Kidney (tissue), 14 donors: ENCODE measurements around the gene INTS3. TPM values are rescaled to one million over a fixed set of nuclear protein-coding genes. Genes with fewer than 3 reads are reported as not detected.
"Not testable (repeated sequence)": the region's sequence is repeated elsewhere in the genome, so short reads cannot be mapped to it uniquely, and the experiment has no call there.

Experiments used
- DNase-seq, 5 donors: peaks; one replicate each; pipeline ENCODE4 v3.0.0-alpha.2; 2013 to 2020
- FAIRE-seq: peaks from 2 replicates; lab custom pipeline; 2012; peaks lifted over from hg19 to GRCh38; lab: Jason Lieb, UNC
- H3K27ac ChIP-seq, 2 donors: one replicate each; pipeline ENCODE4 v1.7.0; 2013; ENCODE audit warnings: low read depth in 2 of 2, low read length in 2 of 2, inconsistent platforms in 1 of 2
- H3K27me3 ChIP-seq: one replicate; pipeline ENCODE4 v1.7.1; 2013; ENCODE audit warnings: low read length, inconsistent platforms; ENCODE audit not compliant: control insufficient read depth, insufficient read depth
- H3K36me3 ChIP-seq, 3 donors: one replicate each; pipeline versions ENCODE4 v1.7.0 to v1.7.1; 2013; ENCODE audit warnings: low read length in 3 of 3, control low read depth in 1 of 3, inconsistent platforms in 1 of 3; ENCODE audit not compliant: insufficient read depth in 3 of 3, control insufficient read depth in 2 of 3
- H3K4me1 ChIP-seq, 3 donors: one replicate each; pipeline versions ENCODE4 v1.7.0 to v1.7.1; 2013; ENCODE audit warnings: low read length in 3 of 3, inconsistent platforms in 1 of 3, low read depth in 1 of 3; ENCODE audit not compliant: control insufficient read depth in 2 of 3, insufficient read depth in 2 of 3
- H3K4me3 ChIP-seq, 3 donors: one replicate each; pipeline versions ENCODE4 v1.7.0 to v1.8.1; 2013; ENCODE audit warnings: low read length in 3 of 3, control low read depth in 1 of 3, inconsistent platforms in 1 of 3
- H3K9ac ChIP-seq, 3 donors: one replicate each; pipeline versions ENCODE4 v1.7.0 to v1.7.1; 2013; ENCODE audit warnings: low read length in 3 of 3, control low read depth in 1 of 3, inconsistent platforms in 1 of 3
- H3K9me3 ChIP-seq, 3 donors: one replicate each; pipeline versions ENCODE4 v1.7.0 to v1.7.1; 2013; ENCODE audit warnings: low read length in 3 of 3, control low read depth in 1 of 3, inconsistent platforms in 1 of 3; ENCODE audit not compliant: control insufficient read depth in 2 of 3, insufficient read depth in 1 of 3
- CTCF ChIP-seq: IDR thresholded peaks from 3 replicates; pipeline ENCODE4 v1.5.1; 2012; ENCODE audit warnings: mild to moderate bottlenecking, moderate library complexity, borderline replicate concordance; ENCODE audit not compliant: insufficient read depth; ENCODE audit errors: extremely low read depth
- intact Hi-C: fragments of 100-400 bp; cut with DNase I; formaldehyde crosslinking; loops from one replicate; pipeline ENCODE4 v1.11.1; 2022
- polyA plus RNA-seq: library from polyadenylated mRNA; stranded (reverse); fragments of 350-450 nt; fragmentation: Illumina TruSeq; extraction: RNeasy Lipid Tissue Mini Kit (QIAGEN cat#74804); gene quantifications from one replicate; pipeline ENCODE4 v1.2.3, GENCODE V29; 2014; ENCODE audit warnings: low read depth, low replicate concordance; ENCODE audit not compliant: insufficient read depth
- total RNA-seq: library from RNA; stranded (reverse); fragmentation: NEBNext Ultra II Directional; extraction: Animal tissue kit (Norgen Biotek cat#: 25700); gene quantifications from one replicate; pipeline ENCODE4 v1.2.1, GENCODE V29; 2021
- donor health status: control.
- donor health status: control.
- donor health status: control.
- donor health status: control.
- donor health status: control.
- donor health status: DM: yes; HTN: yes; CAD: no.
- donor health status: Normal renal cell carcinoma (clear cell type).

The INTS3 gene
- total and polyA plus RNA-seq, 2 donors from 2014 or later = 42.7 to 74.8 TPM

DNA sequence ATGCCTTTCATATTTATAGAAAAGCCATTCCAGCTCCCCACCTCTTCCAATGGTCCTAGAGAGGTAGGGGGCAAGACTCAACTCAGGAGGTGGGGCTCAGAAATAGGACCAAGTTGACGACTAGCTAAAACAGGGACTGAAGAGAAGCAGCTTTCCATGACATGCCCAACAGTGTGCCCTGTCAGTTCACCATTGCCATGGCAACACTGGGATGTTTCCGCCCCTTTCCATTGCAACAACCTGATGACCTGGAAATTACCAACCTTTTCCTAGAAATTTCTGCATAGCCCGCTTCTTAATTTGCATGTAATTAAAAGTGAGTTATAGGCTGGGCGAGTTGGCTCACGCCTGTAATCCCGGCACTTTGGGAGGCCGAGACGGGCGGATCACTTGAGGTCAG lies 22.4 kb upstream of the INTS3 start:
- Histone ChIP-seq H3K36me3 (no peaks in the 10 kb centered on the region), H3K9ac (no peak overlapping the region), H3K4me1 (no peaks in the 10 kb centered on the region), H3K27me3 (no peaks in the 10 kb centered on the region), H3K4me3 (no peak overlapping the region), H3K9me3 (no peaks in the 10 kb centered on the region), H3K27ac (no peak overlapping the region)
- DNase-seq (no peak), FAIRE-seq (no peak)
- TF ChIP-seq CTCF = no peak
- intact Hi-C loops = no loop called here

- no peak for TF ChIP-seq CTCF
- H3K27me3 ChIP-seq = no peaks in the 10 kb centered on the region
- FAIRE-seq = no peak
- no peaks in the 10 kb centered on the region for H3K36me3 ChIP-seq
- H3K9me3 ChIP-seq = no peaks in the 10 kb centered on the region
- no peak overlapping the region for H3K9ac ChIP-seq
- intact Hi-C loops = no loop called here
- H3K27ac ChIP-seq = no peak overlapping the region
- H3K4me3 ChIP-seq = no peak overlapping the region
- no peak for DNase-seq
- H3K4me1 ChIP-seq = no peaks in the 10 kb centered on the region
Measured at GRCh38 chr1:153711026-153711425, 16.8 kb upstream of the INTS3 start.

GRCh38 chr1:153716211-153716610 lies 11.6 kb upstream of the INTS3 start:
- H3K4me3 ChIP-seq, FAIRE-seq, H3K9ac ChIP-seq, H3K9me3 ChIP-seq, H3K27ac ChIP-seq, DNase-seq, intact Hi-C loops, H3K27me3 ChIP-seq, H3K36me3 ChIP-seq, H3K4me1 ChIP-seq: not testable (repeated sequence)

DNA sequence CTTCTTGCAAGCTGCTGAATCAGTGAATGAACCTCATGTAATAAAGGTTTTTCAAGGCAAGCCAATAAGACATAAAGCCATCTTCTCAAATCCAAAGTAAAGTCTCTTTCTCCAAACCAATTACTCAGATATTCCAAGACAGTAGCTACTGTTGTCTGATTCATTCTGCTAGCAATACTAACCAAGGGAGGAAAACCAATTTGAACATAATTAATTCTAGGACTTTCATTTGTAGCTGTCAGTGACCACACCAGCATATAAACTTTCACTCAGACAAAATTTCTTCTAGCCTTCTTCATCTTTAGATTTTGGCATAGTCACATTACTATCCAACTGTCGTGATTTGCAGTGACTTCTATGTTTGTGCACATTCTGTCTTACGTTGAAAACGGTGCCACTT lies 10.5 kb upstream of the INTS3 start:
- intact Hi-C loops = no loop called here
- no peaks in the 10 kb centered on the region for H3K9me3 ChIP-seq
- no peaks in the 10 kb centered on the region for H3K36me3 ChIP-seq
- H3K4me1 ChIP-seq = no peaks in the 10 kb centered on the region
- DNase-seq (no peak), FAIRE-seq (no peak)
- H3K9ac ChIP-seq = no peak overlapping the region
- TF ChIP-seq CTCF = no peak
- no peaks in the 10 kb centered on the region for H3K27me3 ChIP-seq
- H3K27ac ChIP-seq = no peak overlapping the region
- no peak overlapping the region for H3K4me3 ChIP-seq
